OCI-M2 (cell line): ENCODE measurements around the gene DPYSL5.

ENCODE experiments used
- DNase-seq: peaks from one replicate; lab custom pipeline; 2025; ENCODE audit not compliant: unreplicated experiment; lab: John Stamatoyannopoulos, UW

Gene DPYSL5

GRCh38 chr2:26986576-26986975 lies 138.6 kb downstream of the DPYSL5 start:
- DNase-seq = no peak

GRCh38 chr2:26988058-26988860 lies 140.3 kb downstream of the DPYSL5 start:
- DNase-seq = no peak

GRCh38 chr2:26989156-26989555 lies 141.2 kb downstream of the DPYSL5 start:
- no peak for DNase-seq

- no peak for DNase-seq
Measured at GRCh38 chr2:26991717-26992116, 143.8 kb downstream of the DPYSL5 start.

GRCh38 chr2:26993768-26994167 lies 145.8 kb downstream of the DPYSL5 start:
- no peak for DNase-seq

- no peak for DNase-seq
Measured at GRCh38 chr2:26994983-26995382, 147.1 kb downstream of the DPYSL5 start.

- no peak for DNase-seq
Measured at GRCh38 chr2:26997394-26997793, 149.5 kb downstream of the DPYSL5 start.

- DNase-seq = no peak
Measured at GRCh38 chr2:26998323-26998722, 150.4 kb downstream of the DPYSL5 start.
